Superior temporal gyrus (tissue), 1 donor: ENCODE data around the gene ZEB2.
A peak's percentile ranks its signal among the peaks of the same experiment; 100 is the strongest.

Experiments used
- DNase-seq: peaks from one replicate; pipeline ENCODE4 v3.0.0-alpha.2; 2016; ENCODE audit errors: extremely low spot score

ZEB2 gene

DNA sequence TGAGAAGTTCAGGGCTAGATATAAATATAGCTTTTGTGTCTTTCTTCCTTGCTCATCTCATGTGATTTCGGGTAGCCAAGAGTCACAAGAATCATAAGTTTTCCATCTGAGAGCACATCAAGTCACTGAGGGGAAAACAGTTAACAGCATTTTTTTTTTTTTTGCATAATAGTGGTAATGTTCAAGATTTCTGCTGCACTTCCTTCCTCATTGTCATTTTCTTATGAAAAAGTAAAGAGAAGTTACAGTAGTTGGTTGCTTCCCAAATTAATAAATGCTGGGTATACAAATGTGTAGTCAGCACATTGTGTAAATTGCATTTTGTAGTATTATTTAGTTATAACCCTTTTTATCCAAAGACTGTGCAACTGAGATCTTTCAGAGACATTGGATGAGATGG, 93.6 kb downstream of the ZEB2 start:
- DNase-seq, result no peak

DNA sequence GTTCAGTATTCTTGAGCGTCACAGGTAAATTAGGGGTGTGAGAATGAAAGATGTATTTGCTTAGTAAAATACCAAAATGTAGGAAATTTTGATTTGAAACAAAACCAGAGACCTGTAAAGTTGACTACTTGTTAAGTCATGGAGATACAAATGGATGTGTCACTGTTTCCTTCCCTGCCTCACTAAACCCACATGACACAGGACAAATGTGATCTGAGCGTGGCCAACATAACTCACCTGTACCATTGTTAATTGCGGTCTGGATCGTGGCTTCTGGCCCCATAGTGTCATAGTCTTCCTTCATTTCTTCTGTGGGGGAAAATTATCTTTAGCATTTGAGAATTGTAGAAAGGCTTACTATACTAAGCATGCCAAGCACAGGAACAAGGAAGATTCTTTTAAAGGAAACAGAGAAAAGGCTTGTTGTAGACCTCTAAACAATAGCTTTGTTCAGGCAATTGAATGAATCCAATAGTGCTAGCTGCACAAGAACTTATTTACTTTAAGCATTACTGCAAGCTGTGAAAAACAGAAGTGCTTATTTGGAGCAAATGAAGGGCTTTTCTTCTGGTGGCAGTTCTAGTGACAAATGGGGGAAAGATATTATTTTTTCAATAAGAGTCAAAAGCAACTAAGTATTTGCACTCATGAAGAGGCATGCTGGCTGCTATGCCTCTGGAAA, 95.2 kb downstream of the ZEB2 start:
- DNase-seq, result peak; percentile 97

DNA sequence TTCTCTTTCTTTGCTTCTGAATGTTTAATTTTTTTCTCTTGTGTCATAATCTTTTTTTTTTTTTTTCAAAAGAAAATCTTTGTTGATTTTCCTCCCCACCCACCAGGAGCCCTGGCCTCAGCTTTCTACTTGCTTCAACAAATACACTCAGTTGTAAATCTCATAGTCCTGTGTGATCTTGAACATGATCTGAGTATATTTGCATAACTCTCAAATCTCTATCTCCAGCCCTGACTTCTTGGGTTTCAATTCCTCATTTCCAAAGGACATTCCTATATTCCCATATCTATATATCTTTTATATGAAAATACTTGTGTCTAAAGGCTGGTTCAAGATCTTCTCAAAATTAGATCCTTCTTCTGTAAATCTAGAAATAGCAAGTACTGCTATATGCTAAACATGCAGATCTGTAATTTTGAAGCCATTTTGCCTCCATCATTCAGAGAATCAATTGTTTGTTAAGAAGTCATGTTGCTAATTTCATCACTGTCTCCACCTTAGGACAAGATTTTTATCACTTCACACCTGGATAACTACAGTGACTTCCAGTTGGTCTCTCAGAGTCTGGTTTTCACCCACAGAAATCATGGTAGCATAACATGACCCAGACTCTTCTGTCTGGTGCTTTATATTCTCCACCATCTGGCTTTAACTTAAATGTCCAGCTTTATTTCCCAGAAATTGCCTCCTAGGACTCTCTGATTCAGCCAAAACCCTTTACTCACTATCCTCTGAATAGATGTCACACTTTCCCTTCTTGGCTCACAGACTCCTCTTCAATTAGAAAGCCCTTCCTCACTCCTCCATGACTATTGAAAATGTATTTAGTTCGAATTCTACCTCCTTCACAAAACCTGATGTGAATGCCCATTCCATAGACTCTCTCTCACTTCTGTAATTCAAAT, 98.1 kb downstream of the ZEB2 start:
- peak; percentile 51 for DNase-seq

DNA sequence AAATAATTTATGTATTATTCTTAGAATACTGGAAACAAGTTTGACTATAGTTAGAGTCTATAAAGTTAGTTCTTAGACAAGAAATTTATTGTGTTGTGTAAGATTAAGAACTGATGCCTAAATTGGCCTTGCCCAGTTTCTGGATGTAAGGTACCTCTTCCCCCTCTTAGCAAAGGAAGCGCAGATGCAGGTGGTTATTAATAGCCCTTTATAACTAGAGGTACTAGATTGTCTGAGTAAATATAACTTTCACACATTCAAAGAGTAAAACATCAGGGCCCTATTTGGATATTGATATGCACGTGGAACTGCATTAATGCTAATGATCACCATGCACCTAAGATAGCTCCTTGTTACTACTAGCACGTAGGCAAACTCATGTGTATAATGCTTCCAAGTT, 100.7 kb downstream of the ZEB2 start:
- peak; percentile 24 for DNase-seq

DNA sequence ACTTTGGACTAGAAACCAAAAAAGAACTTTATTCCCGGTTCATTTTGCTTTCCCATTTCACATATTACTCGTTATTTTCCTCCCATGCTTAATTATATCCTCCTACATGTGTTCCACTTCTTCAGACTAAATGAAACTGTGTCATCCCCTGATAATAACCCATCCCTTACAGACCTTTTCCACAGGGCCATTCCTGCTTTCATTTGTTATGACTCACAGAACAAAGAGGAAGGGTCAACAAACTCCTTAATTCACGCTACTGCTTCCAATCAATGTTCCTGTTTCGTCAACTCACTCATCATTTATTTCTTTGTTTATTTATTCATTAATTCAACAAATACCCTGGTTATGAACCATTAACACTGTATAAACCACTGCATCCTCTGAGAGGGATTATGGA, 104.5 kb downstream of the ZEB2 start:
- no peak for DNase-seq

DNA sequence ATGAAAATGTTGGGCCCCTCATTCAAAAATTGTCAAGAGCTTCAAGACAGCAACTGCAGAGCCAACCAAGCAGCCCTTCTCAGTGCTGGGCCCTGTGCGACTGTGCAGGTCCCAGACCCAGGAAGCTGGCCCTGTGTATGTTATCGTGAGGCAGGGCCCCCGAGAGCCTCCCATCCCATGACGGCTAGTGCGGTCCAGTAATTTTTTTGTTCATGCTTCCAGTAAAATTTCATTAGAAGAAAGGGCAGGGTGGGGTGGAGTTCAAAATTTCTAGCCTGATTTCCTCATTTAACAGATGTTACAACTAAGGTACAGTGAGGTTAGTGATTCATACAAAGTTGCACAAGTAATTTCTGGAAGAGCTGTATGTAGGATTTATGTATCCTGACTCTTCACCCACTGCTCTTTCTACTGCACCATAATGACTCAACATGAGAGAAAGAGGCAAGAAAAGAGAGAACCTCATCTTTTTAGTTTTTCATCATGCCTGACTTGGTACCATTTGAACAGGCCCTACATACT, 105.5 kb downstream of the ZEB2 start:
- DNase-seq, result no peak

DNA sequence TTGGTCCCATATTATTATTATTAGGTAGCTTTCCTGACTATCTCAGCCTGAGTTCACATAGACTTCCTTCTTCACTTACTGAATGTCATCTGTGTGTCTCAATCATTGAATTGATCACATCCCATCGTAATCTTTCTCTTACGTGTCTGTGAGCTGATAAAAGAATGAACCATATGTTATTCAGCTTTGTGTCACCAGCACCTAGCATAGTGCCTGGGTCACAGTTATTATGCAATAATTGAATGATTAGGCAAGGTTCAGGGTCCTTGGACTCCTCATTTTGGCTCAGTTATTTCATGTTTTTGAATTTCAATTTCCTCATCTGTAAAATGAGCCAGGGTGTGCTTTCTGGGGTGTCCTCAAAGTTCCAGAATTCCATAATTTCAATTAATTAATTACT, 107.2 kb downstream of the ZEB2 start:
- DNase-seq, result no peak

DNA sequence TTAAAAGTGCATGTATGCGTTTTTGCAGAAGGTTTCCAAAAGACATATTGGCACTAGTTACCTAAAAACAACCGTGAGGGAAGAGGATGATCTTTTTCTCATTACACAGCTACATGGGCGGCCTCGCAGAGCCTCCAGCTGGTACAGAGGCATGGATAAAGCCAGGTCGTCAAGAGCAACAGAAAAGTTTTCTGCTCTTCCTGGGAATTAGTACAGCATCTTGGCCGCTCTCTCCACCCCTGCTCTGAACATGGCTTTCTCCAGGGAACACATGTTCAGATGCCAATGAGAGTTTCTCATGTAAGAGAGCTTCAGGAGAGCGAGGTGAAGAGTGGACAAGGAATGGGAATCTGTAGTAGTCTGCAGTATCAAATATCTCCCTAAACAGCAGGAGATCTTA, 108.4 kb downstream of the ZEB2 start:
- no peak for DNase-seq

DNA sequence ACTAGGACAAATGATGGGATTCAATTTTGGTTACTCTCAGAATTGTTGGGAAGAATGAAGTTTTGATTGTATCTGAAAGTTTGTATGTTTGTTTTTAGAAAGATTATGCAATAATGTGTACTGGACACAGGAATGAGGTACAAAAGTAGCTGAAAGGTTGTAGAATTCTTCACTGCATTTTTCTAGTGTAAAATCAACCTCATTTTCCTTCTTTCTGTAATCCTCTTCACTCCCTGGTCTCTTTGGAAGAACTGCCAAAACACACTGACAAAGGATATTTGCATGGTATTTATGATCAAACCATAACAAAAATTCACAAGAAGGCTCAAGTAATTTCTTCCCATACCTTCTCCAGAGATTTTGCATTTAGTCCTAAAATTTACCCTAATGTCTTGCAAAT, 110.7 kb downstream of the ZEB2 start:
- no peak for DNase-seq

DNA sequence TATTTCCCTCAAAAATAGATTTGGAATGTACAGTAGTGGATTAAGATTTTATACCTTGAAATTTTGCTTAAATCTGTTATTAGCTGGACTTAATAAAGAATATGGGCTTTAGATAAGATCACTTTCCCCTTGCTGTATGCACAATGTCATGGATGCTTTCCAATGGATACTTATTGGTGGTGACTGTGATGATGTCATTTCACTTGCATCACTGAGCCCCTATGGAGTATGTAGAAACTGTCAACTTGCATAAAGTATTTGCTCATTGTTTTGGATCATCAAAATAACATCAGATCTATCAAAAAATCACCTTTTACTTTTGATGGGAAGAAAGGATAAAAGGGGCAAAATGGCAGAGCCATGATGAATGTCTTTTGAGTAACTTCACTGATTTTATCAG, 112.7 kb downstream of the ZEB2 start:
- no peak for DNase-seq

DNA sequence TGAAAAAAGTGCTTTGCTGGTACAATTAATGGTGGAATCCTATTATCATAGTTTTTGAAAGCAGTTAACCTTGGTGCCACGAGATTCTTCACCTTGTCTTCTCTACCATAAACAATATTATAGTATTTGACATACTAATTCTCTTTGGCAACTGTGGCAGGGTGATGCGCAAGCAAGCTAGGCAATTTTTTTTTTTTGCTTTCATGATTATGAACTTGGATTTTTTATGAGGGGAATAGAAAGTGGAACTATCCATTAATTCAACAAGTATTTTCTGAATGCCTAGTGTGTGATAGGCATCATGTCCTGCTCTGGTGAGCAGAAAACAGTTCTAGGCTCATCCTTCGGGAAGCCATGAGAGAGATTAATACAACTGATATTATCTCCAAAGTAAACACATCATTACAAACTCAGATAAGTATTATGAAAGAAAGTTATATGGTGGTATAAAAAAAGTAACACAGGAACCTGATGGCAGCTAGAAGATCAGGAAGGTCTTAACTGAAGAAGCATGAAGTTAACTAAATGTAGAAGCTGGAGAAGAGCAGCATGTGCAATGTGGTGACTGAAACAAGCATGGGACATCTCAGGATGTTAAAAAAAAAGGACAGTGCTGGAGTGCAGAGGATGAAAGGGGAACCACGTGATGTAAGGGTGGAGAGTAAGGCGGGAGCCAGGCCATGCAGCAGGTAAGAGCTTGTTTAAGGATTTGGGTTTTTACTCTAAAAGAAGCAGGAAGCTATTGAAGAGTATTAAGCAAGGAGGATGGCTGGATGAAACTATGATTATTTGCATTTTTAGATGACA, 113.7 kb downstream of the ZEB2 start:
- peak; percentile 29 for DNase-seq

DNA sequence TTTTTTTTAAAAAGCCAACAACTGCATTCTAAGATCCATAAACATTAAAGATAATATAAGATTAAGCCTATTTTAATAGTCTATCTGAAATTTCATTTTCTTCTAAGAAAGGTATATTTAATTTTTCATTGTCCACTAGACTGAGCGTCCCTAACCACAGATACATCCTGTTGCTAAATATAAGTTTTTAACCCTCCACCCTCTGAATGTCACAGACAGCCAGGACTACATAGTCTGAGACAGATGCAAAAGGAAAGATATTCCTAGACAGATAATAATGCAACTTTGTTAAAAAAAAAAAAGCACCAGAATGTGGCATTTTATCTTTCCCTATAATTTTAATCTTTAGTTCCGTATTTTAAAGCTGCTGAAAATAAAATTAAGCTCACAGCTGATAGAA, 114.6 kb downstream of the ZEB2 start:
- no peak for DNase-seq

DNA sequence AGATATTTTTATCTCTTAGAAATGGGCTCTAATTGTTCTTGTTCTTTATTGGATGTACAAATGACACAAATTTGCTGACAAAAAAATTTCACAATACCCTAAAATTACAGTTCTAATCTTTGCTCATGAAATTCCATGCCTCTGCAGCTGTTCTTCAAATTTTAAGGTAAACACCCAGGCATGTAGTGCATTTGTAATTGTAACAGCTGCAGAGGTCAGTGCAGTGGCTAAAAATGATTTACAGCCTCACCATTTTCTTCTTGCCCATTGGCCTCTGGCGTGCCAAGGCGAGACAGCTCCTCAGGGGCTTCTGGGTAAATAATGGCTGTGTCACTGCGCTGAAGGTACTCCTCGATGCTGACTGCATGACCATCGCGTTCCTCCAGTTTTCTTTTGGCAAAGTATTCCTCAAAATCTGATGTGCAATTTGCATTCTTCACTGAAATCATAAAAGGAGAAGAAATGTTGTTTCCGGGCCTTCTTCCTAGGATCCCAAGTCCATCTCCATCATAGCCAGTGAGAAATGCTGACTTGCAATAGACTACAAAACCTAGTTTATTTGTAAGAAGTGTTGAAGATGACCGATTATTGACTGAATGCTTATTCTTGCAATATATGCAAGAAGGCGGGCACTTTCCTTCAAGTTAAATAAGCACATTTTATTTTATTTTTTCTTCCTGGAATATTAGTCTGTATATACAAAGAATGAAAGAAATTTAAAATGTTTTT, 115.2 kb downstream of the ZEB2 start:
- DNase-seq, result peak; percentile 42

DNA sequence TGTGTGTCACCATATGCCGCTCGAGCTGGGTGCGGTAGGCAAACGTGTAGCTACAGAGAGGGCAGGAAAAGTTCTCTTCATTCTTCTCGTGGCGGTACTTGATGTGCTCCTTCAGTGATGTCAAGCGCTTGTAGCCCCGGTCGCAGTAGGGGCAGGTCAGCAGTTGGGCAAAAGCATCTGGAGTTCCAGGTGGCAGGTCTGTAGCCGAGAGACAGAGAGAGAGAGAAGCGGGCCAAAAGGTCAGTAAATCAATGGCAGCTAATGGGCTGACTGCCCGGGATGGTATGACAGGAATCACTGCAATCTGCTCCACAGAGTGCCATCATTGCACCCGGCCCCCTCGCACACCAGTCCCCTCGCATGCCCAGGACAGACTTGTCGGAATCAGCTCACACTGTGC, 116.0 kb downstream of the ZEB2 start:
- DNase-seq, result no peak

DNA sequence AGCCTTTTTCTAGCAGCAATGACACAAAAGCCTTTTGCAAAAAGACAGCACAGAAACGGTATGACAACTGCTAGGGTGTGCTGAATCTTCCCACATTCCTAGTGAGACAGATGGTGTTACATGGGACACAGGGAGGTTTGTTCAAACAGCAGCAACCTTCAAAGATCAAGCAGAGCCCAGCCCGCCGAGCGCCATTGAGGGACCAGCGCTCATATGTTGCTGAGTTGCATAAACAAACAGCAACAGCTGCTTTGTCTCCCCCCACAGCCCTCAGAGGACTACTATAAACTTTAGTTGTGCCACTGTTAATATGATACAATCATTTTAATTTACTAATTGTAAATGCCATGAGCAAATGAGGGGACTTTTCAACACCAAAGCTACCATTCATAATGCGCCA, 117.7 kb downstream of the ZEB2 start:
- DNase-seq, result peak; percentile 80

DNA sequence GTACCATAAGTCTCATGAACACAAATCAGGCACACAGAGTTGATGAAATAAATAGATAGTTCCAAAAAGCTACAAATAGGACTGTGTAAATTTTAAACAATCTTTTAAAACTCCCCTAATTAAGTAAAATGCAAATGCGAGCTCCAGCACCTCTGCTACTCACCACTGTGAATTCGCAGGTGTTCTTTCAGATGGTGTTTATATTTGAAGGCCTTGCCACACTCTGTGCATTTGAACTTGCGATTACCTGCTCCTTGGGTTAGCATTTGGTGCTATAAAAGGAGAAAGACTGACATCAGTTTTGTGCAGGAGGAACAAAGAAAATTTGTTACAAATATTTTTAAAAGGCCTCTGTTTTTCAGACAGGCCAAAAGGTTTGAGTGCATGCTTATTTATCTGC, 118.9 kb downstream of the ZEB2 start:
- peak; percentile 37 for DNase-seq

DNA sequence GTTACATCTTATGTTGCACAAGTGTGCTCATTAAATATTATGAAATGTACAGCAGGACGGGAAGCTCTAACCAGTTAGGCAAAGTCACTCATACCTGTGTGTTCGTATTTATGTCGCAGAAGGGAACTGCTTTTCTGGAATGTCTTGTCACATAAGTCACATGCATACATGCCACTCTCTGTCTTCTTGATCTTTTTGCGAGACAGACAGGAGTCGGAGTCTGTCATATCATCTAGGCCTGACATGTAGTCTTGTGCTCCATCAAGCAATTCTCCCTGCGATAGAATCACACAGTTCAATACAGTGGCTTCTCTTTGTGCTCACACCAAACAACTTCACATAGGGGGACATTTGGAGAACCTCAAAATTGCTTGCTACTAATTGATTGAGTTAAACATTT, 123.6 kb downstream of the ZEB2 start:
- DNase-seq, result no peak

DNA sequence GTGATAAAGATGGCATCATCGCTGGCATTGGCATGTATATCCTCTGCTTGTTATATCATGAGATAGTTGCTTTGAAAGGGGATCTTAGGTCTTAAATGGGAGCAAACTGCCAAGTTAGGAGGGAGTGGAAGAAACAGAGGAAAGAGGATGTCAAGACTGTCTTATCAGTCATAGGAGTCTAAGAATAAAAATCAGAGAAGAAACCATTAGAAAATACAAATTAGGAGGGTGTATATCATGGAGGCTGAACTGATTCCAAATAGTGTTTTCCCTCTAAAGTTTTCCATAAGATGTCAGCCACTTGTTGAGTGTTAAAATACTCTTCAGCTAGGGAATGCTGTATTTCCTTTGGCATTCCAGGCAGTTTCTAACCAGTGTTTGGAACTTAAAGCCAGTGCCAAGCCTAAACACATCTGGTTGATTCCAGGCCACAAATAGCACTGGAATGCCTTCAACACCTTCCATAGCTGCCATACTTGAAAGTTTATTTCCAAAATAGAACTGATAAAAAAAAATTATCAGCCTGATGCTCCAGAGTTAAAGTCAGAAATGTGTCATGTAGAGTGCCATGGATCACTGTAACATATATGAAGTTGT, 129.4 kb downstream of the ZEB2 start:
- DNase-seq, result no peak

DNA sequence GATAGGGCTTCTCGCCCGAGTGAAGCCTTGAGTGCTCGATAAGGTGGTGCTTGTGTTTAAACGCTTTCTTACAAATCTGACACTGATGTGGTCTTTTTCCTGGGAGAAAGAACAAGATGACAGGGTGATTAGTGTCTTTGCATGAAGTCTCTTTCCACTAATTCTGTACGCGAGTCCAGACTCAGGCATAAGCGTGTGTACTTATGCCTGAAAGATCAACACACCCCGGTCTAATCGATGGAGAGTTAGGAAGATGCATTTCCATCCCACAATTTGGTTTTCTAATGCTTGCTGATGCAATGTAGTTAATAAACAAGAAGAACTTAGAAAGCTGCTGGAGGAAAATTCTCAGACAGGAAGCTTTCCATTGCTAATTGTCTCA, 130.0 kb downstream of the ZEB2 start:
- no peak for DNase-seq

DNA sequence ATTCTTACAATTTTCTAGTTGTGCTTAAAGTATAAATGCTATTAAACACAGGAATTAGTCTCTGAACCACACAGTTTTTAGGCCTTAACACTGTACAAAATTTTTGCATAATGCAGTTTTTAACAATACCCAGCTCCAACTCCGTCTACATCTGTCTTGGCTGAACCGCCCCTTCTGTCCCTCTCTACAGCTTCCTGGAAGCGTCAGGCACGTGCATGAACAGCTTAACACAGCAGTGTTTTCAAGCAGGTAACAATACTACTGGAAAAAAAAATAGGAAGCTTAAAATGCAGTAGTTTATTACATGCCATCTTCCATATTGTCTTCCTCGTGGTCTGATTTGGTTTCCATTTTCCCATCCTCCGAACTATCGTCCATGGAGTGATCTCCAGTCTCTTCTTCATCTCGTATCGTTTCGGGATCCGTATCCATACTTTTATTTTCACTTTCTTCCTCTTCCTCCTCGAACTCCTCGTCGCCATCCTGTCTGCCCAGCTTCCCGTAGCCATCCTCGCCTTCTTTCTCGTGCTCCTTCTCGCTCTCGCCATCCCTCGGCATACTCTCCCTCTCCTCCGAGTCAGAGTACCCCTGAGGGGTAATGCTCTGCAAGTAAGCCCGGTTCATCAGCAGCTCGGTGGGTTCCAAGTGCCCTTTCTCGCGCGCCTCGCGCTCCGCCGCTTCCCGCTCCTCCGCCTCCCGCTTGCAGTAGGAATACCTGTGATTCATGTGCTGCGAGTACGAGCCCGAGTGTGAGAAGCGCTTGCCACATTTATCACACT, 130.6 kb downstream of the ZEB2 start:
- DNase-seq, result no peak
